ENCODE results near the gene PTGIR. TPM values are rescaled to one million over a fixed set of nuclear protein-coding genes. Genes with fewer than 3 reads are reported as not detected.

PTGIR gene
- total and polyA plus RNA-seq, 2 of the 4 experiments (the other 2 are of a cell fraction): 0.54 to 5.3 TPM

DNA sequence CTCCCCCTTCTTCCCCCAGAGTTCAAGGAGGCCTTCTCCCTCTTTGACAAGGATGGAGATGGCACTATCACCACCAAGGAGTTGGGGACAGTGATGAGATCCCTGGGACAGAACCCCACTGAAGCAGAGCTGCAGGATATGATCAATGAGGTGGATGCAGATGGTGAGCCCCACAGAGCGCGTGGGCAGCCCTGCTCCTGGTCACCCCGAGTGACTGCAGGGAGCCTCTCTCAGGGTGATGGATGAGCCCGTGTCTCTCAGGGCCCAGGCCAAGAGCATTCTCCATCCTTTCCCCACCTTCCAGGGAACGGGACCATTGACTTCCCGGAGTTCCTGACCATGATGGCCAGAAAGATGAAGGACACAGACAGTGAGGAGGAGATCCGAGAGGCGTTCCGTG, 16.7 kb downstream of the PTGIR start:
- in situ Hi-C loops (cut with MboI; ENCODE audit: low sequenced_read_pairs): no loop called here
- no peak overlapping the region for H2BK20ac ChIP-seq (ENCODE audit: low read depth, low read length)
- no peak overlapping the region for H2BK120ac ChIP-seq (ENCODE audit: low read depth, low read length)
- H3K4ac ChIP-seq (ENCODE audit: low read depth, low read length): no peak overlapping the region
- no peak overlapping the region for H4K5ac ChIP-seq (ENCODE audit: low read depth, low read length)
- no peak overlapping the region for H3K14ac ChIP-seq (replicated peaks; ENCODE audit: low read depth, low read length)
- H2BK15ac ChIP-seq (ENCODE audit: low read depth, low read length): no peak overlapping the region
- H2BK5ac ChIP-seq (ENCODE audit: low read depth, low read length, poor library complexity, severe bottlenecking): no peak overlapping the region
- H2AK5ac ChIP-seq (ENCODE audit: low read depth, low read length): no peak overlapping the region
- H2AFZ ChIP-seq (replicated peaks; ENCODE audit: low read length, poor library complexity): no peak overlapping the region
- H3K4me3 ChIP-seq (ENCODE audit: insufficient read depth, low read depth, low read length): no peak overlapping the region
- no peak overlapping the region for H3K9ac ChIP-seq (ENCODE audit: low read depth, low read length)
- H3K79me1 ChIP-seq (ENCODE audit: low read depth in 1 of 2, low read length in 2 of 2): peaks cover 3 to 61% of the 10 kb centered on the region in 2 experiments; a peak in 3 of 4 replicates
- ATAC-seq (ENCODE audit: low read depth) (no peak), DNase-seq (no peak)
- 97% methylated on average over 5 of the region's 9 CpGs; no CpG with 5 or more reads in 1 of the 2 experiments for WGBS, 2 experiments (ENCODE audit: extremely low coverage in 2 of 2, insufficient read length in 1 of 2)
- H2AK9ac ChIP-seq (replicated peaks; ENCODE audit: low read depth, low read length, poor library complexity): no peak overlapping the region
- H3K4me1 ChIP-seq (ENCODE audit: control insufficient read depth, insufficient read depth, low read length): peaks cover 9% of the 10 kb centered on the region
- no peak overlapping the region for H3K23ac ChIP-seq (ENCODE audit: low read depth, low read length)
- intact Hi-C loops (cut with micrococcal nuclease): no loop called here
- H3K18ac ChIP-seq (ENCODE audit: low read depth, low read length): no peak overlapping the region
- H3K9me3 ChIP-seq (ENCODE audit: control insufficient read depth, insufficient read depth, low read length): no peaks in the 10 kb centered on the region
- POLR2A ChIA-PET (ENCODE audit: unreplicated experiment): no interaction called here
- H4K20me1 ChIP-seq (ENCODE audit: insufficient read depth, low read length): peaks cover 57% of the 10 kb centered on the region
- no peak overlapping the region for H3K27ac ChIP-seq (ENCODE audit: insufficient read depth, low read length)
- dilution Hi-C loops (cut with HindIII; ENCODE audit: low sequenced_read_pairs, unreplicated experiment): no loop called here
- H3K9me1 ChIP-seq (ENCODE audit: insufficient read depth, low read length): 0 out of 2 replicates have a peak, but pooled peaks cover 5% of the 10 kb centered on the region
- no peak overlapping the region for H4K8ac ChIP-seq (ENCODE audit: low read depth in 2 of 2, low read length in 2 of 2)
- H3K4me2 ChIP-seq (ENCODE audit: low read depth, low read length): no peak overlapping the region
- no peak overlapping the region for H4K91ac ChIP-seq (ENCODE audit: insufficient read depth, low read depth, low read length)
- H3K56ac ChIP-seq (ENCODE audit: extremely low read depth, insufficient read depth, low read length): no peak overlapping the region
- TF ChIP-seq MAZ (IDR thresholded peaks at IDR 0.05; ENCODE audit: borderline replicate concordance, low read depth, low read length): no peak
- TF ChIP-seq MAFK (IDR thresholded peaks at IDR 0.05; ENCODE audit: low read depth, low read length): no peak
- TF ChIP-seq CEBPB (IDR thresholded peaks at IDR 0.05; ENCODE audit: low read depth, low read length): no peak
- TF ChIP-seq, protein P1, sequence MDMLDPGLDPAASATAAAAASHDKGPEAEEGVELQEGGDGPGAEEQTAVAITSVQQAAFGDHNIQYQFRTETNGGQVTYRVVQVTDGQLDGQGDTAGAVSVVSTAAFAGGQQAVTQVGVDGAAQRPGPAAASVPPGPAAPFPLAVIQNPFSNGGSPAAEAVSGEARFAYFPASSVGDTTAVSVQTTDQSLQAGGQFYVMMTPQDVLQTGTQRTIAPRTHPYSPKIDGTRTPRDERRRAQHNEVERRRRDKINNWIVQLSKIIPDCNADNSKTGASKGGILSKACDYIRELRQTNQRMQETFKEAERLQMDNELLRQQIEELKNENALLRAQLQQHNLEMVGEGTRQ (IDR thresholded peaks at IDR 0.05; ENCODE audit: low read depth, low read length): no peak
- TF ChIP-seq, protein P2, sequence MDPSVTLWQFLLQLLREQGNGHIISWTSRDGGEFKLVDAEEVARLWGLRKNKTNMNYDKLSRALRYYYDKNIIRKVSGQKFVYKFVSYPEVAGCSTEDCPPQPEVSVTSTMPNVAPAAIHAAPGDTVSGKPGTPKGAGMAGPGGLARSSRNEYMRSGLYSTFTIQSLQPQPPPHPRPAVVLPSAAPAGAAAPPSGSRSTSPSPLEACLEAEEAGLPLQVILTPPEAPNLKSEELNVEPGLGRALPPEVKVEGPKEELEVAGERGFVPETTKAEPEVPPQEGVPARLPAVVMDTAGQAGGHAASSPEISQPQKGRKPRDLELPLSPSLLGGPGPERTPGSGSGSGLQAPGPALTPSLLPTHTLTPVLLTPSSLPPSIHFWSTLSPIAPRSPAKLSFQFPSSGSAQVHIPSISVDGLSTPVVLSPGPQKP (IDR thresholded peaks at IDR 0.05; ENCODE audit: borderline replicate concordance, low read depth, low read length): no peak
- TF ChIP-seq POLR2A (IDR thresholded peaks at IDR 0.05; ENCODE audit: low read depth, low read length): no peak
- TF ChIP-seq CHD1 (IDR thresholded peaks at IDR 0.05; ENCODE audit: low read depth, low read length): no peak
- no peak for TF ChIP-seq RCOR1 (IDR thresholded peaks at IDR 0.05; ENCODE audit: insufficient replicate concordance, low read length)
- no peak for TF ChIP-seq RFX5 (IDR thresholded peaks at IDR 0.05; ENCODE audit: low read depth, low read length)
- TF ChIP-seq NFE2L2 (IDR thresholded peaks at IDR 0.05; ENCODE audit: low read depth, low read length): no peak
- TF ChIP-seq BHLHE40 (IDR thresholded peaks at IDR 0.05; ENCODE audit: low read depth, low read length): no peak
- no peak for TF ChIP-seq RAD21 (IDR thresholded peaks at IDR 0.05; ENCODE audit: low read length)
- no peak for TF ChIP-seq SMC3 (IDR thresholded peaks at IDR 0.05; ENCODE audit: low read depth, low read length)
- TF ChIP-seq FOS (IDR thresholded peaks at IDR 0.05; ENCODE audit: low read depth, low read length): no peak
- TF ChIP-seq, protein P3, sequence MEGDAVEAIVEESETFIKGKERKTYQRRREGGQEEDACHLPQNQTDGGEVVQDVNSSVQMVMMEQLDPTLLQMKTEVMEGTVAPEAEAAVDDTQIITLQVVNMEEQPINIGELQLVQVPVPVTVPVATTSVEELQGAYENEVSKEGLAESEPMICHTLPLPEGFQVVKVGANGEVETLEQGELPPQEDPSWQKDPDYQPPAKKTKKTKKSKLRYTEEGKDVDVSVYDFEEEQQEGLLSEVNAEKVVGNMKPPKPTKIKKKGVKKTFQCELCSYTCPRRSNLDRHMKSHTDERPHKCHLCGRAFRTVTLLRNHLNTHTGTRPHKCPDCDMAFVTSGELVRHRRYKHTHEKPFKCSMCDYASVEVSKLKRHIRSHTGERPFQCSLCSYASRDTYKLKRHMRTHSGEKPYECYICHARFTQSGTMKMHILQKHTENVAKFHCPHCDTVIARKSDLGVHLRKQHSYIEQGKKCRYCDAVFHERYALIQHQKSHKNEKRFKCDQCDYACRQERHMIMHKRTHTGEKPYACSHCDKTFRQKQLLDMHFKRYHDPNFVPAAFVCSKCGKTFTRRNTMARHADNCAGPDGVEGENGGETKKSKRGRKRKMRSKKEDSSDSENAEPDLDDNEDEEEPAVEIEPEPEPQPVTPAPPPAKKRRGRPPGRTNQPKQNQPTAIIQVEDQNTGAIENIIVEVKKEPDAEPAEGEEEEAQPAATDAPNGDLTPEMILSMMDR (conservative IDR thresholded peaks at IDR 0.05; ENCODE audit: low read depth, low read length): no peak
- TF ChIP-seq MXI1 (IDR thresholded peaks at IDR 0.05; ENCODE audit: borderline replicate concordance, low read depth, low read length): no peak
- H3K36me3 ChIP-seq (ENCODE audit: control insufficient read depth, insufficient read depth, low read length): peaks cover 55% of the 10 kb centered on the region
- no TSS peak for BruUV-seq (replicated peaks)
- CTCF ChIA-PET: no interaction called here
- H3K27me3 ChIP-seq (ENCODE audit: control insufficient read depth, insufficient read depth, low read length): no peaks in the 10 kb centered on the region
